Panc1 (cell line): ENCODE measurements around the gene CALHM4.

Source experiments
- CTCF ChIP-seq: fragments of 450-650 bp; IDR thresholded peaks from 2 replicates; pipeline ENCODE4 v1.5.1; 2017; ENCODE audit warnings: mild to moderate bottlenecking
- POLR2AphosphoS5 ChIP-seq: IDR thresholded peaks from 2 replicates; pipeline ENCODE4 v1.6.1; 2012; ENCODE audit warnings: mild to moderate bottlenecking, low read depth, low read length, moderate library complexity
- REST ChIP-seq, 2 experiments: IDR thresholded peaks; 2 replicates each; pipeline ENCODE4 v1.6.1; 2011 to 2012; ENCODE audit warnings: low read depth in 2 of 2, control low read depth in 1 of 2, low read length in 1 of 2, mild to moderate bottlenecking in 1 of 2, moderate library complexity in 1 of 2; ENCODE audit not compliant: insufficient read depth in 1 of 2
- SIN3A ChIP-seq: IDR thresholded peaks from 2 replicates; pipeline ENCODE4 v1.6.1; 2012; ENCODE audit warnings: low read depth, mild to moderate bottlenecking, low read length, moderate library complexity, borderline replicate concordance; ENCODE audit not compliant: insufficient read depth
- TCF7L2 ChIP-seq: IDR thresholded peaks from 2 replicates; pipeline ENCODE4 v1.6.1; 2011; ENCODE audit warnings: mild to moderate bottlenecking, low read depth, low read length, inconsistent platforms

DNA sequence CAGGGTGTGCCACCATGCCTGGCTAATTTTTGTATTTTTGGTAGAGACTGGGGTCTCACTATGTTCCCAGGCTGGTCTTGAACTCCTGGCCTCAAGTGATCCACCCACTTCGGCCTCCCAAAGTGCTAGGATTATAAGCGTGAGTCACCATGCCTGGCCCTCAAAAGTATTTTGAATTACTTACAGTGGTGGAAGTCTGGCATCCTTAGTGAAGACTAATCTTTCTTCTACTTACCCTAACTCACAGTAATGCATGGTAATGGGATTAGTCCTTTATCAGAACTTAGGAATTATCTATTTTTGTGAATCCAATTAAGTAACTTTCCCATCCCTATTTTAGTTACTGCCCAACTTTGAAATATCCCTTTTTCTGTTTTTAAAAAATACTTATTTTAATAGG lies 21.7 kb downstream of the CALHM4 start:
- TF ChIP-seq CTCF (no peak), POLR2AphosphoS5 (no peak), REST (IDR thresholded peaks at IDR 0.05; ENCODE audit: insufficient read depth in 1 of 2, low read depth in 2 of 2, low read length in 1 of 2) (no peak), SIN3A (no peak), TCF7L2 (no peak)
